ENCODE data around the gene C12orf57. TPM values are rescaled to one million over a fixed set of nuclear protein-coding genes. Genes with fewer than 3 reads are reported as not detected.

C12orf57 gene
- total RNA-seq, 1 donor from 2014 or later: 227 TPM

GRCh38 chr12:6952121-6952862 is 8.5 kb downstream of the C12orf57 start:
- peak overlapping the region; percentile 66 for H3K27ac ChIP-seq (replicated peaks)
- H3K9me3 ChIP-seq (replicated peaks): no peaks in the 10 kb centered on the region
- TF ChIP-seq, protein P1, sequence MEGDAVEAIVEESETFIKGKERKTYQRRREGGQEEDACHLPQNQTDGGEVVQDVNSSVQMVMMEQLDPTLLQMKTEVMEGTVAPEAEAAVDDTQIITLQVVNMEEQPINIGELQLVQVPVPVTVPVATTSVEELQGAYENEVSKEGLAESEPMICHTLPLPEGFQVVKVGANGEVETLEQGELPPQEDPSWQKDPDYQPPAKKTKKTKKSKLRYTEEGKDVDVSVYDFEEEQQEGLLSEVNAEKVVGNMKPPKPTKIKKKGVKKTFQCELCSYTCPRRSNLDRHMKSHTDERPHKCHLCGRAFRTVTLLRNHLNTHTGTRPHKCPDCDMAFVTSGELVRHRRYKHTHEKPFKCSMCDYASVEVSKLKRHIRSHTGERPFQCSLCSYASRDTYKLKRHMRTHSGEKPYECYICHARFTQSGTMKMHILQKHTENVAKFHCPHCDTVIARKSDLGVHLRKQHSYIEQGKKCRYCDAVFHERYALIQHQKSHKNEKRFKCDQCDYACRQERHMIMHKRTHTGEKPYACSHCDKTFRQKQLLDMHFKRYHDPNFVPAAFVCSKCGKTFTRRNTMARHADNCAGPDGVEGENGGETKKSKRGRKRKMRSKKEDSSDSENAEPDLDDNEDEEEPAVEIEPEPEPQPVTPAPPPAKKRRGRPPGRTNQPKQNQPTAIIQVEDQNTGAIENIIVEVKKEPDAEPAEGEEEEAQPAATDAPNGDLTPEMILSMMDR (IDR thresholded peaks at IDR 0.05; ENCODE audit: borderline replicate concordance): no peak
- intact Hi-C loops (cut with micrococcal nuclease): no loop called here
- H3K27me3 ChIP-seq (ENCODE audit: low read depth): no peaks in the 10 kb centered on the region
- H3K4me3 ChIP-seq: peak overlapping the region; percentile 51
- peaks cover 15% of the 10 kb centered on the region for H3K4me1 ChIP-seq
- peaks cover 1% of the 10 kb centered on the region for H3K36me3 ChIP-seq
- peak; percentile 12 for DNase-seq

DNA sequence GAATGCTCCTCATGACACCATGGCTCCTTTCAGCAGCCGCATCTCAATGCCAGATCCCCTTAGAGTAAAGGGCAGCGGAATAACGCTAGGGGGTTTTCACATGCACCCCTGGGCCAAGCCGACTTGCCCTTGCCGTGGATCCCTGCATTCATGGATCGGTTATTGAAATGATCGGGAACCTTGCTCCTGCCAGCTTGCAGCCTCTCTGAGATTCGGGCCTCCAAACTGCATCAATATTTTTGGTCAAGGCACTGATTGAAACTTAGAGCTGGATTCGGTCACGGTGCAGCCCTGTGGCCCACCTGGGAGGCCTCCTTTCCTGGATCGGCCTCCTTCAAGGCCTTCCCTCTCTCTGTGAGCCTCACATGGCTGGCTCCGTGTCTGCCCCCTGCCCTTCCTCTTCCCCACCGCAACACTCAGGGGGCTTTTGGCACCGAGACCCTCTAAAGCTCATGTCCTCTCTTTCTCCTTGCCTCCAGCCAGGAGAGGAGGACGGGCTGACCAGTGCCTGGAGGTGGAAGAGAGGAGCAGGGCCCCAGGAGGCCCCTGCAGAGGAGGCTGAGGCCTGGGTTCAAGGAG is 9.1 kb downstream of the C12orf57 start:
- H3K4me3 ChIP-seq: peak overlapping the region; percentile 51
- H3K36me3 ChIP-seq: no peaks in the 10 kb centered on the region
- peak overlapping the region; percentile 66 for H3K27ac ChIP-seq (replicated peaks)
- DNase-seq: peak; percentile 14
- intact Hi-C loops (cut with micrococcal nuclease): no loop called here
- no peaks in the 10 kb centered on the region for H3K9me3 ChIP-seq (replicated peaks)
- H3K4me1 ChIP-seq: peaks cover 16% of the 10 kb centered on the region
- TF ChIP-seq, protein P1 (IDR thresholded peaks at IDR 0.05; ENCODE audit: borderline replicate concordance): no peak
- H3K27me3 ChIP-seq (ENCODE audit: low read depth): no peaks in the 10 kb centered on the region

GRCh38 chr12:6953442-6954315 is 9.9 kb downstream of the C12orf57 start:
- H3K27me3 ChIP-seq (ENCODE audit: low read depth): no peaks in the 10 kb centered on the region
- peak overlapping the region; percentile 66 for H3K27ac ChIP-seq (replicated peaks)
- TF ChIP-seq, protein P1 (IDR thresholded peaks at IDR 0.05; ENCODE audit: borderline replicate concordance): no peak
- H3K4me3 ChIP-seq: peak overlapping the region; percentile 51
- no peaks in the 10 kb centered on the region for H3K36me3 ChIP-seq
- intact Hi-C loops (cut with micrococcal nuclease): no loop called here
- H3K4me1 ChIP-seq: peaks cover 24% of the 10 kb centered on the region
- peak; percentile 47 for DNase-seq
- H3K9me3 ChIP-seq (replicated peaks): no peaks in the 10 kb centered on the region

- Histone ChIP-seq H3K27ac (replicated peaks) (peak overlapping the region; percentile 40), H3K4me1 (peaks cover 32% of the 10 kb centered on the region), H3K27me3 (ENCODE audit: low read depth) (no peaks in the 10 kb centered on the region), H3K36me3 (no peaks in the 10 kb centered on the region), H3K4me3 (peak overlapping the region; percentile 17), H3K9me3 (replicated peaks) (no peaks in the 10 kb centered on the region)
- peak; percentile 6 for DNase-seq
- intact Hi-C loops (cut with micrococcal nuclease): no loop called here
- TF ChIP-seq, protein P1 (IDR thresholded peaks at IDR 0.05; ENCODE audit: borderline replicate concordance): no peak
Measured at GRCh38 chr12:6954316-6955107, 10.7 kb downstream of the C12orf57 start.

All from left ventricle myocardium inferior (tissue), 1 donor.